ENCODE data around the gene ANKRD10.

DNA sequence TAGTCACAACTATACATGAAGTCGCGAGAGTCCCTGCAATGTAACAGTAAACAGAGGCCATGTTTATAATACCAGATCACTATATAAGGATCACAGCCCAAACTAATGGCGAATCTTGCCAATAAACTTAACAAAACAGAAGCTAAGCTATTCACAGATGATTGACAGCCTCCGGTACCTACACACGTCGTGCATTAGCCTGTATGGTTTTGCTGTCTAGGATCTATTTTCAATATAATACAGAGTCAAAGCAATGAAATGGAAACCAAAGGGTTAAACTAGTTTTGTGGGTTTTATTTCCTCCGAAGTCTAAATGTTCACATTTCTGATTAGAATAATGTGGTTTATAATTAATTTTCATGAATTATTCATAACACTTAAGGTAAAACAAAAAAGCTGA, 10.1 kb downstream of the ANKRD10 start:
- TF ChIP-seq, protein P1, sequence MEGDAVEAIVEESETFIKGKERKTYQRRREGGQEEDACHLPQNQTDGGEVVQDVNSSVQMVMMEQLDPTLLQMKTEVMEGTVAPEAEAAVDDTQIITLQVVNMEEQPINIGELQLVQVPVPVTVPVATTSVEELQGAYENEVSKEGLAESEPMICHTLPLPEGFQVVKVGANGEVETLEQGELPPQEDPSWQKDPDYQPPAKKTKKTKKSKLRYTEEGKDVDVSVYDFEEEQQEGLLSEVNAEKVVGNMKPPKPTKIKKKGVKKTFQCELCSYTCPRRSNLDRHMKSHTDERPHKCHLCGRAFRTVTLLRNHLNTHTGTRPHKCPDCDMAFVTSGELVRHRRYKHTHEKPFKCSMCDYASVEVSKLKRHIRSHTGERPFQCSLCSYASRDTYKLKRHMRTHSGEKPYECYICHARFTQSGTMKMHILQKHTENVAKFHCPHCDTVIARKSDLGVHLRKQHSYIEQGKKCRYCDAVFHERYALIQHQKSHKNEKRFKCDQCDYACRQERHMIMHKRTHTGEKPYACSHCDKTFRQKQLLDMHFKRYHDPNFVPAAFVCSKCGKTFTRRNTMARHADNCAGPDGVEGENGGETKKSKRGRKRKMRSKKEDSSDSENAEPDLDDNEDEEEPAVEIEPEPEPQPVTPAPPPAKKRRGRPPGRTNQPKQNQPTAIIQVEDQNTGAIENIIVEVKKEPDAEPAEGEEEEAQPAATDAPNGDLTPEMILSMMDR (IDR thresholded peaks at IDR 0.05), result no peak
- no peak for TF ChIP-seq POLR2A (IDR thresholded peaks at IDR 0.05)
